Stomach (tissue), 4 donors: ENCODE measurements around the gene NEDD9.

Experiments used
- CTCF ChIP-seq, 7 experiments: fragments of 450-650 bp in 4 of 7; fragments of 200-600 bp in 3 of 7; sonication (generic) in 3 of 7; IDR thresholded peaks; one replicate each; pipeline ENCODE4 v1.5.1; 2016 to 2019; ENCODE audit warnings: antibody characterized with exemption in 7 of 7, control low read depth in 2 of 7, mild to moderate bottlenecking in 1 of 7
- EP300 ChIP-seq: sonication (generic); formaldehyde crosslinking; IDR thresholded peaks from one replicate; pipeline ENCODE4 v1.6.1; 2017; ENCODE audit warnings: antibody characterized with exemption
- POLR2A ChIP-seq, 4 donors: fragments of 450-650 bp; IDR thresholded peaks; one replicate each; pipeline ENCODE4 v1.6.1; 2016; ENCODE audit warnings: antibody characterized with exemption in 4 of 4, control low read depth in 2 of 4, mild to moderate bottlenecking in 1 of 4, moderate library complexity in 1 of 4
- POLR2AphosphoS5 ChIP-seq, 3 donors: sonication (generic); formaldehyde crosslinking; IDR thresholded peaks; one replicate each; pipeline ENCODE4 v1.6.1; 2016; ENCODE audit warnings: antibody characterized with exemption in 3 of 3

DNA sequence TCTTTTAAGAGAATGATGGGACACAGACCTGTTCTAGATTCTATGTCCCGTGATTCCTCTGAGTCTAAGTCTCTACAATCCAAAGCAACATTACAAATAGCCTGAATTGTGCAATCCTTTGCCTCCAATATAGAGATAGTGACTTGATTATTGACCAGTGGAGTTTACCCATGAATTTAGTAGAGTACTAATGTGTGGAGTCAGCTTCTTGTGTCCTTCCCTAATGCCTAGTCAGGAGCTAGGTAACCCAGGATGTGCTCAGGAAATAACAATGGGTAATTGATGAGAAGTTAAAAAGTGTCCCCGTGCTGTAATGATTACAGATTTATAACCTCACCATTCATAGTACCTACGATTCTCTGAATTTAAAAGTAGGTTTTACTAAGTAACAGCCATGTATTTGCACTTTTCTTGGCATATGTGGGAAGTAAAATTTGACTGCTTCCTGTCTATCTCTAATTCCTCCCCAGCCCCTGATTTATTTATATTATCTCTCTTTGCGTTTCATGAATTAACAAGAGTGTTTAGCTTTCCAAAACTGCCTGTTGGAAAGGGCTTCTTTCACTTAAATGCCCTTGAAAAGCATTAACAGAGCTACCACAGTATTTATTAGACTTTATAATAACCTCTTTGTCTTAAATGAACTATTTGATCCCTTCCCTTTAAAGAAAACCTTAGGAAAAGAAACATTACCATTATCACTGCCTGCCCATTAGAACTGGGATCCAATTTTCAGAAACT is 30.5 kb downstream of the NEDD9 start:
- TF ChIP-seq POLR2A (IDR thresholded peaks at IDR 0.05), result no peak
- TF ChIP-seq CTCF (IDR thresholded peaks at IDR 0.05), result no peak
- no peak for TF ChIP-seq EP300
- TF ChIP-seq POLR2AphosphoS5 (IDR thresholded peaks at IDR 0.05), result no peak
